Measurements from ENCODE around the gene HMGCLL1. TPM values are rescaled to one million over a fixed set of nuclear protein-coding genes. Genes with fewer than 3 reads are reported as not detected.

HMGCLL1 gene
- polyA plus RNA-seq, 3 donors: not detected

GRCh38 chr6:55536391-55536956 lies 42.5 kb downstream of the HMGCLL1 start:
- H3K27me3 ChIP-seq (ENCODE audit: control insufficient read depth in 2 of 2, insufficient read depth in 2 of 2, low read length in 2 of 2): no peaks in the 10 kb centered on the region
- no peaks in the 10 kb centered on the region for H3K4me1 ChIP-seq (ENCODE audit: control insufficient read depth in 1 of 2, insufficient read depth in 2 of 2, low read length in 2 of 2)
- H2AFZ ChIP-seq (ENCODE audit: insufficient read depth, low read depth, low read length, poor library complexity, severe bottlenecking): no peak overlapping the region
- no peak overlapping the region for H3K27ac ChIP-seq (ENCODE audit: low read depth in 1 of 2, low read length in 2 of 2)
- Mint-ChIP-seq H3K4me3 (no peak overlapping the region), H3K27me3 (ENCODE audit: low read depth in 3 of 3) (peaks cover 0 to 1% (median 0%) of the 10 kb centered on the region in 3 donors), H3K9me3 (peaks cover 0 to 3% (median 0%) of the 10 kb centered on the region in 7 donors), H3K4me1 (no peaks in the 10 kb centered on the region), H3K27ac (no peak overlapping the region), H3K36me3 (no peaks in the 10 kb centered on the region)
- no peak overlapping the region for H3K9ac ChIP-seq (ENCODE audit: insufficient read depth, low read length, poor library complexity, severe bottlenecking)
- no peak overlapping the region for H3K4me2 ChIP-seq (replicated peaks; ENCODE audit: extremely low read depth, low read length, poor library complexity, severe bottlenecking)
- intact Hi-C loops (cut with micrococcal nuclease): no loop called here
- no peak for TF ChIP-seq CTCF (IDR thresholded peaks at IDR 0.05)
- H4K20me1 ChIP-seq (ENCODE audit: insufficient read depth, low read length): no peaks in the 10 kb centered on the region
- no peak overlapping the region for H3K4me3 ChIP-seq (replicated peaks in 1 of 3; ENCODE audit: low read depth in 2 of 3, low read length in 3 of 3)
- no peaks in the 10 kb centered on the region for H3K36me3 ChIP-seq (replicated peaks in 1 of 2; ENCODE audit: control insufficient read depth in 1 of 2, insufficient read depth in 2 of 2, low read length in 2 of 2)
- no CpG with 5 or more reads among the region's 2 CpGs for WGBS (ENCODE audit: insufficient coverage)
- no peaks in the 10 kb centered on the region for H3K9me3 ChIP-seq (replicated peaks in 1 of 2; ENCODE audit: control insufficient read depth in 1 of 2, insufficient read depth in 1 of 2, low read length in 2 of 2)
- H3K79me2 ChIP-seq (ENCODE audit: insufficient read depth, low read length): no peaks in the 10 kb centered on the region
- DNase-seq: no peak

- Histone ChIP-seq H3K9ac (ENCODE audit: insufficient read depth, low read length, poor library complexity, severe bottlenecking) (no peak overlapping the region), H3K4me2 (replicated peaks; ENCODE audit: extremely low read depth, low read length, poor library complexity, severe bottlenecking) (no peak overlapping the region), H3K4me1 (ENCODE audit: control insufficient read depth in 1 of 2, insufficient read depth in 2 of 2, low read length in 2 of 2) (no peaks in the 10 kb centered on the region), H3K4me3 (replicated peaks in 1 of 3; ENCODE audit: low read depth in 2 of 3, low read length in 3 of 3) (no peak overlapping the region), H3K36me3 (replicated peaks in 1 of 2; ENCODE audit: control insufficient read depth in 1 of 2, insufficient read depth in 2 of 2, low read length in 2 of 2) (no peaks in the 10 kb centered on the region), H4K20me1 (ENCODE audit: insufficient read depth, low read length) (no peaks in the 10 kb centered on the region), H3K79me2 (ENCODE audit: insufficient read depth, low read length) (no peaks in the 10 kb centered on the region), H3K27me3 (ENCODE audit: control insufficient read depth in 2 of 2, insufficient read depth in 2 of 2, low read length in 2 of 2) (no peaks in the 10 kb centered on the region), H3K9me3 (replicated peaks in 1 of 2; ENCODE audit: control insufficient read depth in 1 of 2, insufficient read depth in 1 of 2, low read length in 2 of 2) (no peaks in the 10 kb centered on the region), H3K27ac (ENCODE audit: low read depth in 1 of 2, low read length in 2 of 2) (no peak overlapping the region), H2AFZ (ENCODE audit: insufficient read depth, low read depth, low read length, poor library complexity, severe bottlenecking) (no peak overlapping the region)
- intact Hi-C loops (cut with micrococcal nuclease): no loop called here
- Mint-ChIP-seq H3K27ac (no peak overlapping the region), H3K4me1 (no peaks in the 10 kb centered on the region), H3K9me3 (peaks cover 0 to 3% (median 0%) of the 10 kb centered on the region in 7 donors), H3K36me3 (no peaks in the 10 kb centered on the region), H3K4me3 (no peak overlapping the region), H3K27me3 (ENCODE audit: low read depth in 3 of 3) (no peaks in the 10 kb centered on the region)
- TF ChIP-seq CTCF (IDR thresholded peaks at IDR 0.05): no peak
- no CpG with 5 or more reads among the region's 2 CpGs for WGBS (ENCODE audit: insufficient coverage)
- DNase-seq: no peak
These were observed 47.5 kb downstream of the HMGCLL1 start for GRCh38 chr6:55531496-55531895.

Measured in CD14-positive monocyte (primary cell).